Astrocyte of the cerebellum (primary cell): ENCODE data around the gene SPECC1L.

Experiments
- DNase-seq: peaks from one replicate; pipeline ENCODE4 v3.0.0-alpha.2; 2011; ENCODE audit warnings: low read depth
- H3K4me3 ChIP-seq: 2 replicates; pipeline ENCODE4 v1.5.1; 2011; ENCODE audit warnings: mild to moderate bottlenecking, low read depth, low read length, moderate library complexity
- CTCF ChIP-seq: IDR thresholded peaks from 2 replicates; pipeline ENCODE4 v1.5.1; 2012; ENCODE audit warnings: low read length, low read depth, moderate library complexity, mild to moderate bottlenecking; ENCODE audit errors: missing control alignments
- in situ Hi-C: cut with HindIII; loops from 2 replicates; pipeline ENCODE4 v1.10.0; 2017; ENCODE audit warnings: low sequenced_read_pairs

SPECC1L gene

GRCh38 chr22:24353121-24353520 lies 82.5 kb downstream of the SPECC1L start:
- no peak overlapping the region for H3K4me3 ChIP-seq
- no peak for TF ChIP-seq CTCF
- DNase-seq: no peak
- in situ Hi-C loops: no loop called here

GRCh38 chr22:24355574-24355973 lies 84.9 kb downstream of the SPECC1L start:
- TF ChIP-seq CTCF: no peak
- H3K4me3 ChIP-seq: no peak overlapping the region
- no peak for DNase-seq
- in situ Hi-C loops: no loop called here

- in situ Hi-C loops: no loop called here
- TF ChIP-seq CTCF: no peak
- H3K4me3 ChIP-seq: no peak overlapping the region
- no peak for DNase-seq
These were observed 86.9 kb downstream of the SPECC1L start for GRCh38 chr22:24357547-24357946.

- no peak overlapping the region for H3K4me3 ChIP-seq
- no peak for TF ChIP-seq CTCF
- DNase-seq: no peak
- in situ Hi-C loops: no loop called here
These were observed 87.6 kb downstream of the SPECC1L start for GRCh38 chr22:24358105-24358836.

GRCh38 chr22:24359452-24360120 lies 89.0 kb downstream of the SPECC1L start:
- DNase-seq: no peak
- TF ChIP-seq CTCF: no peak
- in situ Hi-C loops: no loop called here
- no peak overlapping the region for H3K4me3 ChIP-seq

- in situ Hi-C loops: no loop called here
- TF ChIP-seq CTCF: no peak
- H3K4me3 ChIP-seq: no peak overlapping the region
- no peak for DNase-seq
These were observed 91.5 kb downstream of the SPECC1L start for GRCh38 chr22:24361976-24362646.
